ENCODE data around the gene TMEM209. TPM values are rescaled to one million over a fixed set of nuclear protein-coding genes. Genes with fewer than 3 reads are reported as not detected.
A peak's percentile ranks its signal among the peaks of the same experiment; 100 is the strongest.

TMEM209 gene
- total RNA-seq, 1 donor from 2014 or later: 38.9 TPM

DNA sequence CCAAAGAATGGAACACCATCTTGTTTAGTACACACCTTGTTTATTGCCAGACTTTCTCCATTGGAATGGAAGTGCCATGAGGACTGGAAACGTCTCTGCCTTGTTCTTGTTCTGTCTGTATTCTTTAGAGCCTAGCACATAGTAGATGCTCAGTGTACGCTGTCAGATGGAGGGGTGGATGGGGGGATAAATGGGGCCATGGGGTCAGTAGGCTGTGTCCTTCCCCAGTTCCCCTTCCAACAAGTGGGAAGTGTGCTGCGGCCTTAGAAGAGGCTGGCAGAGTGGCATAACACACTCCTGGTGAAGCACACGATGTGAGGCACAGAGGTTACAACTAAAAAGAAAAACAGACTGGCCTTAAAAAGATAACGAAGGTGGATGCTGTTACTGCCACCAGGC is 61.9 kb downstream of the TMEM209 start:
- no peak for DNase-seq (ENCODE audit: low spot score)
- H3K4me1 ChIP-seq: peaks cover 25% of the 10 kb centered on the region
- H3K27me3 ChIP-seq: no peaks in the 10 kb centered on the region
- H3K36me3 Mint-ChIP-seq: peaks cover 8% of the 10 kb centered on the region
- H3K9me3 ChIP-seq (ENCODE audit: low read depth): no peaks in the 10 kb centered on the region
- no peak overlapping the region for H3K4me3 ChIP-seq
- H3K79me2 ChIP-seq (ENCODE audit: low read depth): no peaks in the 10 kb centered on the region
- H3K27ac ChIP-seq: no peak overlapping the region
- peaks cover 49% of the 10 kb centered on the region for H3K4me1 Mint-ChIP-seq
- H3K27ac Mint-ChIP-seq: peak overlapping the region; percentile 87
- no peak overlapping the region for H3K4me2 ChIP-seq
- H3K9ac ChIP-seq: no peak overlapping the region
- no peak overlapping the region for H3K4me3 Mint-ChIP-seq
- no peak for TF ChIP-seq EZH2 (IDR thresholded peaks at IDR 0.05)
- TF ChIP-seq EZH2phosphoT487 (IDR thresholded peaks at IDR 0.05): no peak
- no peak for TF ChIP-seq CTCF (IDR thresholded peaks at IDR 0.05)
- peaks cover 13% of the 10 kb centered on the region for H3K27me3 Mint-ChIP-seq (ENCODE audit: insufficient read depth, low read depth)
- H4K20me1 ChIP-seq (ENCODE audit: low read depth): no peaks in the 10 kb centered on the region
- no peaks in the 10 kb centered on the region for H3K9me3 Mint-ChIP-seq
- H3F3A ChIP-seq (ENCODE audit: low read depth): peaks cover 30% of the 10 kb centered on the region
- H3K36me3 ChIP-seq: no peaks in the 10 kb centered on the region
- H2AFZ ChIP-seq (replicated peaks): no peak overlapping the region

DNA sequence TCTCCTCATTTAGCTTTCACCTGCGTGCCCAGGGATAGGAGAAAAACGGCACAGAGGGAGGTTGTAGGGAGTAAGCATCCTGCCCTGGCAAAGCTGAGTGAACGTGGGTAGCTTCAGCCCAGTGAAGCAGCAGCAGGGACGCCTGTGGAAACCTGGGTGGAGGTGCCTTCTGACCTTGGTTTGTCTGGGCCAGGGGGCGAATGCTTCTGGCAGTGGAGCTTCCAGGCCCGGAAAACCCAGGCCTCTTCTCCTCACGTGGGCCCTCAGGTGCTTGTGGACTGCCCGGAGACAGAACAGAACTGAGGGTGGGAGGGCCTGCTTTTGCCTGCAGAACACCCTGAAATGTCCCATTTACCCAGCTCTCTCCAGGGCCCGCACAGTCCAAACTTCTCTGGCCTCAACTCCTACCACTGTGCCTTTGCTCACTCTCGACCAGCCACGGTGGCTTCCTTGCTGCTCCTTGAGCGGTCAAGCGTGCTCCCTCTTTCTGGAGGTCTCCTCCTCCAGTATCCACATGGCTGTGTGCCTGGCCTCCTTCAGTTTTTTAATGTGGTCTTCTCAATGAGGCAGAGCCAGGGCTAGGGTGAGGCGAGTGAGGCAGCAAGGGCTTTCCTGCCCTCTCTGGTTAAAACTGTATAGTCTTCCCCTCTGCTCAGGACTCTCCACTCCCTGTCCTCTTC is 62.4 kb downstream of the TMEM209 start:
- Histone ChIP-seq H3K4me1 (peaks cover 25% of the 10 kb centered on the region), H3K9ac (no peak overlapping the region), H3K4me2 (peak overlapping the region; percentile 30), H3K79me2 (ENCODE audit: low read depth) (no peaks in the 10 kb centered on the region), H4K20me1 (ENCODE audit: low read depth) (no peaks in the 10 kb centered on the region), H3K36me3 (no peaks in the 10 kb centered on the region), H3K27ac (no peak overlapping the region), H3K9me3 (ENCODE audit: low read depth) (no peaks in the 10 kb centered on the region), H3F3A (ENCODE audit: low read depth) (peaks cover 30% of the 10 kb centered on the region), H3K4me3 (no peak overlapping the region), H3K27me3 (no peaks in the 10 kb centered on the region), H2AFZ (replicated peaks) (no peak overlapping the region)
- H3K4me3 Mint-ChIP-seq: peak overlapping the region; percentile 53
- peaks cover 10% of the 10 kb centered on the region for H3K36me3 Mint-ChIP-seq
- TF ChIP-seq EZH2phosphoT487 (IDR thresholded peaks at IDR 0.05) (no peak), CTCF (IDR thresholded peaks at IDR 0.05) (no peak), EZH2 (IDR thresholded peaks at IDR 0.05) (no peak)
- DNase-seq (ENCODE audit: low spot score): no peak
- H3K4me1 Mint-ChIP-seq: peaks cover 49% of the 10 kb centered on the region
- peaks cover 13% of the 10 kb centered on the region for H3K27me3 Mint-ChIP-seq (ENCODE audit: insufficient read depth, low read depth)
- peak overlapping the region; percentile 87 for H3K27ac Mint-ChIP-seq
- no peaks in the 10 kb centered on the region for H3K9me3 Mint-ChIP-seq

DNA sequence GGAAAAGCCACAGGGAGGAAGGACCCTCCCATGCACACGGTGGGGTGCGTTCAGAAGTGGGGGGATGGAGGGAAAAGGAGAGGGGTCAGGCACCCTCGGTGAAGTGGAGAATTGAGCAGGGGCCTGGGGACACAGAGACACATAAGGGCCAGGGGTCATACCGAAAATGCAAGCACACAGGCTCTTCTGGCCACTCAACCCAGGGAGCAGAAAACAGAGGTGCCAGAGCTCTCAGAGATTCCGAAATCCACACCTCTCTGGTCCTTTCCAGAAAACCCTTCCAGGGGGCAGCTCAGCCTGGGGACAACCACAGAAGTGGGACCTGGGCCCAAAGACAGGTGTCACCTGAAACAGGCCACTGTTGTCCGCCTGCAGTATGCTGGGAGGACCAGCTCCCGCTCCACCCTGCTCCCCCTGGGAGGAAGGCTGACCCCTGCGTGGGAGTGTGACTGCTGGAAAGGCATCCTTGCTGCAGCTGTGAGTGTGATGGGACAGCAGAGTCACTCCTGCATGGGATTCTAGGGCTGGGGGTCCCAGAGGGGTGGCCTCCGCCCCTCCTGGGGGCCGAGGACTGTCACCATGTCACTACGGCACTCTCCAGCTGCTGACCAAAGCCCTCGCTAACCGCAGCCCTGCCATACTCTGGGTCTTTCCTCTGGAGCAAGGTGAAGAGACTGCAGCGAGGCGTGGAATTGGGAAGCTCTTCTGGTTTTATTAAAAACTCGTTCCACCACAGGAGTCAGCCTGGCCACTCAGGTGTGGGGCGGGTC is 63.1 kb downstream of the TMEM209 start:
- TF ChIP-seq EZH2phosphoT487 (IDR thresholded peaks at IDR 0.05) (no peak), CTCF (IDR thresholded peaks at IDR 0.05) (no peak), EZH2 (IDR thresholded peaks at IDR 0.05) (no peak)
- Histone ChIP-seq H4K20me1 (ENCODE audit: low read depth) (no peaks in the 10 kb centered on the region), H3K27me3 (no peaks in the 10 kb centered on the region), H3K36me3 (no peaks in the 10 kb centered on the region), H3K9ac (no peak overlapping the region), H3K4me3 (peak overlapping the region; percentile 3), H3F3A (ENCODE audit: low read depth) (peaks cover 30% of the 10 kb centered on the region), H3K9me3 (ENCODE audit: low read depth) (no peaks in the 10 kb centered on the region), H3K4me2 (peak overlapping the region; percentile 30), H3K79me2 (ENCODE audit: low read depth) (no peaks in the 10 kb centered on the region), H2AFZ (replicated peaks) (peak overlapping the region; percentile 21), H3K4me1 (peaks cover 25% of the 10 kb centered on the region), H3K27ac (peak overlapping the region; percentile 89)
- Mint-ChIP-seq H3K4me1 (peaks cover 49% of the 10 kb centered on the region), H3K36me3 (peaks cover 13% of the 10 kb centered on the region), H3K27ac (peak overlapping the region; percentile 99), H3K9me3 (no peaks in the 10 kb centered on the region), H3K27me3 (ENCODE audit: insufficient read depth, low read depth) (peaks cover 13% of the 10 kb centered on the region), H3K4me3 (peak overlapping the region; percentile 77)
- DNase-seq (ENCODE audit: low spot score): peak; percentile 23
